Measurements from ENCODE around the gene CTBP2.

GRCh38 chr10:125093199-125093973, 67.0 kb downstream of the CTBP2 start:
- TF ChIP-seq CTCF (IDR thresholded peaks at IDR 0.05): no peak
- TF ChIP-seq POLR2A (IDR thresholded peaks at IDR 0.05): no peak
